Suprapubic skin (tissue), 4 donors: ENCODE measurements around the gene MUSTN1. TPM values are rescaled to one million over a fixed set of nuclear protein-coding genes. Genes with fewer than 3 reads are reported as not detected.

Experiments
- DNase-seq, 2 donors: peaks; one replicate each; pipeline ENCODE4 v3.0.0-alpha.2; 2019; ENCODE audit warnings: low spot score in 2 of 2
- H3K27ac ChIP-seq: fragments of 200-600 bp; sonication (generic); one replicate; pipeline ENCODE4 v1.5.1; 2019
- H3K27me3 ChIP-seq: fragments of 200-600 bp; sonication (generic); one replicate; pipeline ENCODE4 v1.5.1; 2019
- H3K36me3 ChIP-seq: fragments of 200-600 bp; sonication (generic); one replicate; pipeline ENCODE4 v1.5.1; 2019
- H3K4me1 ChIP-seq: fragments of 200-600 bp; sonication (generic); one replicate; pipeline ENCODE4 v1.5.1; 2019
- H3K4me3 ChIP-seq: fragments of 200-600 bp; sonication (generic); one replicate; pipeline ENCODE4 v1.5.1; 2019; ENCODE audit warnings: mild to moderate bottlenecking
- H3K9me3 ChIP-seq: fragments of 200-600 bp; sonication (generic); one replicate; pipeline ENCODE4 v1.5.1; 2019
- CTCF ChIP-seq, 2 donors: fragments of 200-600 bp in 1 of 2; fragments of 450-650 bp in 1 of 2; sonication (generic) in 1 of 2; IDR thresholded peaks; one replicate each; pipeline ENCODE4 v1.5.1; 2016 to 2019; ENCODE audit warnings: antibody characterized with exemption in 2 of 2, mild to moderate bottlenecking in 1 of 2, moderate library complexity in 1 of 2
- EP300 ChIP-seq: sonication (generic); formaldehyde crosslinking; IDR thresholded peaks from one replicate; pipeline ENCODE4 v1.6.1; 2017; ENCODE audit warnings: antibody characterized with exemption
- POLR2A ChIP-seq, 2 donors: fragments of 450-650 bp; IDR thresholded peaks; one replicate each; pipeline ENCODE4 v1.6.1; 2017; ENCODE audit warnings: antibody characterized with exemption in 2 of 2, mild to moderate bottlenecking in 2 of 2, moderate library complexity in 2 of 2
- POLR2AphosphoS5 ChIP-seq, 3 donors: sonication (generic); formaldehyde crosslinking; IDR thresholded peaks; one replicate each; pipeline ENCODE4 v1.6.1; 2017; ENCODE audit warnings: antibody characterized with exemption in 3 of 3
- WGBS: methylation state at CpG from one replicate; pipeline ENCODE4 v1.1.5; 2018; 5-methylcytosine and 5-hydroxymethylcytosine counted together
- total RNA-seq, 4 donors: library from RNA; depleted of rRNA; stranded (reverse); fragments of >200 nt; gene quantifications; one replicate each; pipeline ENCODE4 v1.1.0, GENCODE V29; 2016

MUSTN1 gene
- total RNA-seq, 4 donors from 2014 or later, result 1.6 to 14.5 (median 8.3) TPM

GRCh38 chr3:52790741-52791140, 44.1 kb downstream of the MUSTN1 start:
- Histone ChIP-seq H3K9me3 (no peaks in the 10 kb centered on the region), H3K27ac (no peak overlapping the region), H3K27me3 (no peaks in the 10 kb centered on the region), H3K4me1 (peaks cover 11% of the 10 kb centered on the region), H3K36me3 (no peaks in the 10 kb centered on the region), H3K4me3 (no peak overlapping the region)
- DNase-seq, result no peak
- 93% methylated on average over 9 of the region's 13 CpGs for WGBS
- TF ChIP-seq POLR2AphosphoS5 (IDR thresholded peaks at IDR 0.05) (no peak), CTCF (IDR thresholded peaks at IDR 0.05) (no peak), POLR2A (IDR thresholded peaks at IDR 0.05) (no peak)

- 90% methylated on average over 7 of the region's 7 CpGs for WGBS
- H3K4me3 ChIP-seq, result no peak overlapping the region
- H3K36me3 ChIP-seq, result no peaks in the 10 kb centered on the region
- no peak overlapping the region for H3K27ac ChIP-seq
- H3K4me1 ChIP-seq, result peaks cover 11% of the 10 kb centered on the region
- TF ChIP-seq CTCF (IDR thresholded peaks at IDR 0.05) (no peak), POLR2A (IDR thresholded peaks at IDR 0.05) (no peak), POLR2AphosphoS5 (IDR thresholded peaks at IDR 0.05) (no peak), EP300 (no peak)
- no peaks in the 10 kb centered on the region for H3K9me3 ChIP-seq
- H3K27me3 ChIP-seq, result no peaks in the 10 kb centered on the region
- no peak for DNase-seq
Observed at GRCh38 chr3:52790337-52790736, 44.5 kb downstream of the MUSTN1 start.

GRCh38 chr3:52789746-52790040, 45.1 kb downstream of the MUSTN1 start:
- Histone ChIP-seq H3K36me3 (no peaks in the 10 kb centered on the region), H3K27ac (no peak overlapping the region), H3K9me3 (no peaks in the 10 kb centered on the region), H3K4me1 (peaks cover 11% of the 10 kb centered on the region), H3K27me3 (no peaks in the 10 kb centered on the region), H3K4me3 (no peak overlapping the region)
- TF ChIP-seq EP300, result no peak
- TF ChIP-seq POLR2A (IDR thresholded peaks at IDR 0.05), result no peak
- TF ChIP-seq CTCF (IDR thresholded peaks at IDR 0.05), result no peak
- TF ChIP-seq POLR2AphosphoS5 (IDR thresholded peaks at IDR 0.05), result no peak
- DNase-seq, result no peak
- WGBS, result 80% methylated on average over 2 of the region's 6 CpGs

- TF ChIP-seq POLR2AphosphoS5 (IDR thresholded peaks at IDR 0.05), result no peak
Observed at GRCh38 chr3:52788890-52789745, 45.7 kb downstream of the MUSTN1 start.

GRCh38 chr3:52787672-52788625, 46.9 kb downstream of the MUSTN1 start:
- no peaks in the 10 kb centered on the region for H3K9me3 ChIP-seq
- no peak for TF ChIP-seq POLR2A (IDR thresholded peaks at IDR 0.05)
- no peak for TF ChIP-seq POLR2AphosphoS5 (IDR thresholded peaks at IDR 0.05)
- no peak for TF ChIP-seq EP300
- no peak for TF ChIP-seq CTCF (IDR thresholded peaks at IDR 0.05)
- 76% methylated on average over 16 of the region's 17 CpGs for WGBS
- no peak overlapping the region for H3K4me3 ChIP-seq
- no peak overlapping the region for H3K27ac ChIP-seq
- H3K36me3 ChIP-seq, result no peaks in the 10 kb centered on the region
- peaks cover 6% of the 10 kb centered on the region for H3K4me1 ChIP-seq
- DNase-seq, result peak in 1 of 2 donors; percentile 73
- H3K27me3 ChIP-seq, result no peaks in the 10 kb centered on the region

More at GRCh38 chr3:52788890-52789745, 45.7 kb downstream of the MUSTN1 start:
- no peaks in the 10 kb centered on the region for H3K9me3 ChIP-seq
- H3K4me1 ChIP-seq, result peaks cover 11% of the 10 kb centered on the region
- H3K27ac ChIP-seq, result no peak overlapping the region
- 83% methylated on average over 16 of the region's 16 CpGs for WGBS
- H3K27me3 ChIP-seq, result no peaks in the 10 kb centered on the region
- no peak for DNase-seq
- no peaks in the 10 kb centered on the region for H3K36me3 ChIP-seq
- no peak overlapping the region for H3K4me3 ChIP-seq
